ENCODE measurements around the gene P2RY6. TPM values are rescaled to one million over a fixed set of nuclear protein-coding genes. Genes with fewer than 3 reads are reported as not detected.

The P2RY6 gene
- total RNA-seq, 4 donors from 2014 or later: 0.63 to 3.3 (median 0.90) TPM; not detected in 1

DNA sequence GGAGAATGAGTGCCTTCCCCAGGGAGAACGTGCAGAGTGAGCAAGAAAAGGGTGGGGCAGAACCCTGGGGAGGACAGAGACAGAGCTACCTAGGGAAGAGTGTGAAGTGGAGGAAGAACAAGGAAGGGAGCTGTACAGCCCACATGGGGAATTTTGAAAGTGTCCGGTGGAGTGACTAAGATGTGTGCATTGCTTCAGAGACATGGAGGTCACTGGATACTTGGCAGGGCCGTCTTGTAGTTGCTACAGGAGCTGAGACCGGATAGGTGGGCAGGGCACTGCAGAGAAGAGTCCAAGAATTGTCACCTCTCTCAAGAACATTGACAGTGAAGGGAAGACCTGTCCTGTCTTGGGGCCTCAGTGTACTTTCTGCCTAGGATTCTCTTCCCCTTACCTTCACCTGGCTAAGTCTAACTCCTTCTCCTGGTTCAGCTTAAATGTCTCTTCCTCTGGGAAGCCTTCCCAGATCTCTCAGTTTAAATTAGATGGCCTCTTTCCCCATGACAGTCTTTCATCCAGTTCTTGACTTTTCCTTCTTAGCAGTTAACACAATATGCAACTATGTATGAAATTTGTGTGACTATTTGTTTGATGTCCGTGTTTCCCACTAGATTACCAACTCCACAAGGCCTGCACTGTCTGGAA, 9.2 kb upstream of the P2RY6 start:
- H3K4me1 ChIP-seq: peaks cover 0 to 13% (median 4%) of the 10 kb centered on the region in 4 donors
- H3K27ac ChIP-seq: no peak overlapping the region
- 65 to 66% methylated on average over 5 of the region's 5 CpGs for WGBS, 2 donors
- TF ChIP-seq, protein P1, sequence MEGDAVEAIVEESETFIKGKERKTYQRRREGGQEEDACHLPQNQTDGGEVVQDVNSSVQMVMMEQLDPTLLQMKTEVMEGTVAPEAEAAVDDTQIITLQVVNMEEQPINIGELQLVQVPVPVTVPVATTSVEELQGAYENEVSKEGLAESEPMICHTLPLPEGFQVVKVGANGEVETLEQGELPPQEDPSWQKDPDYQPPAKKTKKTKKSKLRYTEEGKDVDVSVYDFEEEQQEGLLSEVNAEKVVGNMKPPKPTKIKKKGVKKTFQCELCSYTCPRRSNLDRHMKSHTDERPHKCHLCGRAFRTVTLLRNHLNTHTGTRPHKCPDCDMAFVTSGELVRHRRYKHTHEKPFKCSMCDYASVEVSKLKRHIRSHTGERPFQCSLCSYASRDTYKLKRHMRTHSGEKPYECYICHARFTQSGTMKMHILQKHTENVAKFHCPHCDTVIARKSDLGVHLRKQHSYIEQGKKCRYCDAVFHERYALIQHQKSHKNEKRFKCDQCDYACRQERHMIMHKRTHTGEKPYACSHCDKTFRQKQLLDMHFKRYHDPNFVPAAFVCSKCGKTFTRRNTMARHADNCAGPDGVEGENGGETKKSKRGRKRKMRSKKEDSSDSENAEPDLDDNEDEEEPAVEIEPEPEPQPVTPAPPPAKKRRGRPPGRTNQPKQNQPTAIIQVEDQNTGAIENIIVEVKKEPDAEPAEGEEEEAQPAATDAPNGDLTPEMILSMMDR (IDR thresholded peaks at IDR 0.05): no peak
- TF ChIP-seq EP300 (IDR thresholded peaks at IDR 0.05) (no peak), POLR2A (IDR thresholded peaks at IDR 0.05) (no peak)
- no peaks in the 10 kb centered on the region for H3K36me3 ChIP-seq
- H3K27me3 ChIP-seq: peaks cover 0 to 30% of the 10 kb centered on the region in 2 donors
- DNase-seq (ENCODE audit: low spot score in 2 of 2): no peak
- H3K4me3 ChIP-seq: no peak overlapping the region
- no peaks in the 10 kb centered on the region for H3K9me3 ChIP-seq

DNA sequence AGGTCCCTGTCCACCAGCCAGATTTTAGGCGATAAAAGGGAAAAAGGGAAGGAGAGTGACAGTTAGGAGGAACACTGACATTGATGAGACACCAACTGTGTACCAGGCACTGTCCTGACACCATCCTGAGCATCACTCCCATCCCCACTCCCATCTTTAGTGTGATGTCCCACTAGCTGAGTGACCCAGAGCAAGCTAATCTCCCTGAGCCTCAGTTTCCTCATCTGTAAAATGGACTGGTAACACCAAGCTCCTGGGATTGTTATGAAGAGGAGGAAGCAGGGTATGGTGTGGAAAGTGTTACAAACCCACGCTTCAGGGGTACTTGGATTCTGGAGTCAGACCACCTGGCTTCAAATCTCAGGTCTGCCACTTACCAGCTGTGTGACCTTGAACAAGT, 8.5 kb upstream of the P2RY6 start:
- TF ChIP-seq EP300 (IDR thresholded peaks at IDR 0.05): no peak
- TF ChIP-seq POLR2A (IDR thresholded peaks at IDR 0.05): no peak
- TF ChIP-seq, protein P1 (IDR thresholded peaks at IDR 0.05): no peak
- DNase-seq (ENCODE audit: low spot score in 2 of 2): no peak
- peaks cover 0 to 30% of the 10 kb centered on the region in 2 donors for H3K27me3 ChIP-seq

DNA sequence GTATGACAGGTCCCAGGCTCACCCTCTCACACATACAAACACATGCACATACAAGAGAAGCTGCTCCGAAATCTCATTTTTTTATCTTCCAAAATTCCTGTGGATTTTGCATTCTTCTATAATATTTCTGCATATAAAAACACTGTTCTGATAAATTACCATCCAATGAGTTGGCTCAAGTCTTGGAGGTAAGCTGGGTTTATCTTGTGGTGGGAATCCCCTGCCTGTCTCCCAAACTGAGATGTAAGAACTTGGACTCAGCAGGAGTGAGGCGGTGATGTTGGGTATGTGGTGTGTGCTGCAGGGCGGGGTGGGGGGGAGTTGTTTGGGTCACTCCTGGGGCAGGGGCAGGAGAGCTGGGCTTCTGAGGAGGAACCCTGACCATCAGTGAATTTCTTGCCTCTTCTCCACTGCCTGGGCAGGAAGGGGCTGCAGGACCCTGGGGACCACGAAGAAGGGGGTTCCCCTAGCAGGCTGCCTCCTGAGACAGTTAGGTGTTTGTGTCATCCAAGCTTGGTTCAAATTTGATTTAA, 6.8 kb upstream of the P2RY6 start:
- Histone ChIP-seq H3K9me3 (no peaks in the 10 kb centered on the region), H3K36me3 (no peaks in the 10 kb centered on the region), H3K27me3 (peaks cover 0 to 30% of the 10 kb centered on the region in 2 donors), H3K4me1 (peaks cover 0 to 8% (median 4%) of the 10 kb centered on the region in 4 donors), H3K27ac (no peak overlapping the region), H3K4me3 (no peak overlapping the region)
- no peak for DNase-seq (ENCODE audit: low spot score in 2 of 2)
- TF ChIP-seq, protein P1 (IDR thresholded peaks at IDR 0.05): no peak
- TF ChIP-seq EP300 (IDR thresholded peaks at IDR 0.05): no peak
- TF ChIP-seq POLR2A (IDR thresholded peaks at IDR 0.05): no peak
- 93% methylated on average over 4 of the region's 4 CpGs for WGBS, 2 donors

More for the DNA sequence above, 8.5 kb upstream of the P2RY6 start:
- Histone ChIP-seq H3K36me3 (no peaks in the 10 kb centered on the region), H3K4me1 (peaks cover 0 to 6% (median 0%) of the 10 kb centered on the region in 4 donors), H3K4me3 (no peak overlapping the region), H3K27ac (no peak overlapping the region), H3K9me3 (no peaks in the 10 kb centered on the region)
- 83 to 86% methylated on average over 2 of the region's 2 CpGs for WGBS, 2 donors

DNA sequence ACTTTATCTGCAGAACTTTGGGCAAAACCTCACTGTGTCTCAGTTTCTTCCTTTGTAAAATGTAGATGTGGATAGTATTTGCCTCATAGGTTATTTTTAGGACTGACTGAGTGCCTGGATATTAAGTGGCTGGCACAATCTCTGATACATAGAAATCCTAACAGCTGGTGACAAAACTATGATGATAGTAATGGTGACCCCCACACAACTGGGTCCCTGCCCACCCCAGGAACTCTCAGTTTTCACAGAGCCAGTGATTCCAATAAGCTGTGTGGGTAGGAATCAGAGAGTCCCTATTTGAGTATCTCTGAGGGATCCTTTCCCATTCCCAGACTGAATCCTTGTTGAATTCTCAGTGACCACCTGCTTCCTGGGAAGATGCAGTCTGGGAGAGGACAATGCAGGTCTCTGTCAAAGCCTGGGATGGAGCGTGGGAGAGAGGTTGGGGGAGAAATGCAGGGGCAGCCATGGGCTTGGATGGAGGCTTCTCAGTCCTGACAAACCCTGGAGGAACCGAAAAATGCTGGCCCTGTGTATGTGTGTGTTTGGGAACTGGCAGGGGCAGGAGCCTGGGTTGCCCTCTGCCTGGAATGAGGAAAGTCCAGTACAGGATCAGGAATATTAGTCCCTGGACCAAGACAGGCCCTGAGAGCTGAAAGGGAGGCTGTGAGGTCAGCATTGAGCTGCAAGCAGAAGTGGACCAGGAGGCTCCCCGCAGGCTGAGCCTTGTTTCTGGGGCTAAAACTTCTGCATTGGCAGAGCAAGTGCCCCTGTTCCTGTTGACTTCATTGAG, 6.1 kb upstream of the P2RY6 start:
- WGBS, 2 donors: 45 to 68% methylated on average over 3 of the region's 3 CpGs
- H3K36me3 ChIP-seq: no peaks in the 10 kb centered on the region
- TF ChIP-seq POLR2A (IDR thresholded peaks at IDR 0.05): no peak
- H3K4me1 ChIP-seq: peaks cover 0 to 8% (median 4%) of the 10 kb centered on the region in 4 donors
- peaks cover 0 to 30% of the 10 kb centered on the region in 2 donors for H3K27me3 ChIP-seq
- H3K4me3 ChIP-seq: no peak overlapping the region
- no peak for DNase-seq (ENCODE audit: low spot score in 2 of 2)
- H3K27ac ChIP-seq: no peak overlapping the region
- no peaks in the 10 kb centered on the region for H3K9me3 ChIP-seq

DNA sequence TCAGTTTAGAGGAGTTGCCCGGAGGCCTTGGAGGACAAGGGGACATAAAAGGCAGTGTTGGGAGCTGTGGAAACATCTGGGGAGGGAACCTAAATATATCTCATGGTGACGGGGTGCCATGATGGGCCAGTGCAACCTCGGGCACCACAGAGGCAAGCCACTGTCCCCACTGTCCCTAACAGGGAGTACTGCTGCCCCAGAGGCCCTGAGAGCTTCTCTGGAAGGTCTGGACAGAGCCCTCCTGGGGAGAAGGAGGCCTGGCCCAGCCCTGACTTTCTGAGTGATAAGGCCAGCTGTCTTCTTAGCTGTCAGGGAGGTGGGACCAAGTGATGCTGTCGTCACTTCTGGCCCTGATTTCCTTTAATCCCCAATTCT, 5.5 kb upstream of the P2RY6 start:
- H3K36me3 ChIP-seq: no peaks in the 10 kb centered on the region
- DNase-seq (ENCODE audit: low spot score in 2 of 2): no peak
- no peaks in the 10 kb centered on the region for H3K9me3 ChIP-seq
- H3K27ac ChIP-seq: no peak overlapping the region
- TF ChIP-seq EP300 (IDR thresholded peaks at IDR 0.05): no peak
- TF ChIP-seq POLR2A (IDR thresholded peaks at IDR 0.05): no peak
- TF ChIP-seq, protein P1 (IDR thresholded peaks at IDR 0.05): no peak
- H3K27me3 ChIP-seq: peaks cover 0 to 30% of the 10 kb centered on the region in 2 donors
- H3K4me1 ChIP-seq: peaks cover 0 to 8% (median 4%) of the 10 kb centered on the region in 4 donors
- no peak overlapping the region for H3K4me3 ChIP-seq
- 75% methylated on average over 4 of the region's 4 CpGs for WGBS, 2 donors
